SU-DHL-6 (cell line): ENCODE measurements around the gene ARL16.

Experiments
- EZH2phosphoT487 ChIP-seq: fragments of 200-600 bp; sonication (generic), shearing (Covaris generic); conservative IDR thresholded peaks from 2 replicates; pipeline ENCODE4 v1.6.1; 2018; ENCODE audit warnings: mild to moderate bottlenecking, antibody characterized with exemption, low read length, moderate library complexity, mixed read lengths
- TF ChIP-seq, protein P1 (sequence below): fragments of 200-600 bp; sonication (generic); IDR thresholded peaks from one replicate; pipeline ENCODE4 v1.5.1; 2017; ENCODE audit warnings: antibody characterized with exemption, mild to moderate bottlenecking, low read length, moderate library complexity; ENCODE audit not compliant: insufficient read depth, poor library complexity, severe bottlenecking

DNA sequence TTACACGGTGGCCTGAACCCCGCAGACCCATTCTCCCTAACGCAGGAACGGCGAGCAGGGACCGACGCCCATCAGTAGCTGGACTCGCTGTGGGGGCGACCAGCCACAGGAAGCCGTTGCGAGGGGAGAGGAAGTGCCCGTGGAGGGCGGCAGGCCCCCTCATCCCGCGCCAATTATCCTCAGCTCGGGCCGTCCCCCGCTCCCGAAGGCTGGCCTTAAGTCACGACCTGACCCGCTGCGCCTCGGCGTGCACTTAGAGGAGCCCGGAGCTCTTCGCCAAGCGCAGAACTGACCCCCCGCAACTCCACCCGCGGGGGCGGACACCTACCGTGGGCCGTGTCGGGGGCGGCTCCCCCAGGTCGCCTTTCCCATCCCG lies 401 bp downstream of the ARL16 start:
- TF ChIP-seq, protein P1, sequence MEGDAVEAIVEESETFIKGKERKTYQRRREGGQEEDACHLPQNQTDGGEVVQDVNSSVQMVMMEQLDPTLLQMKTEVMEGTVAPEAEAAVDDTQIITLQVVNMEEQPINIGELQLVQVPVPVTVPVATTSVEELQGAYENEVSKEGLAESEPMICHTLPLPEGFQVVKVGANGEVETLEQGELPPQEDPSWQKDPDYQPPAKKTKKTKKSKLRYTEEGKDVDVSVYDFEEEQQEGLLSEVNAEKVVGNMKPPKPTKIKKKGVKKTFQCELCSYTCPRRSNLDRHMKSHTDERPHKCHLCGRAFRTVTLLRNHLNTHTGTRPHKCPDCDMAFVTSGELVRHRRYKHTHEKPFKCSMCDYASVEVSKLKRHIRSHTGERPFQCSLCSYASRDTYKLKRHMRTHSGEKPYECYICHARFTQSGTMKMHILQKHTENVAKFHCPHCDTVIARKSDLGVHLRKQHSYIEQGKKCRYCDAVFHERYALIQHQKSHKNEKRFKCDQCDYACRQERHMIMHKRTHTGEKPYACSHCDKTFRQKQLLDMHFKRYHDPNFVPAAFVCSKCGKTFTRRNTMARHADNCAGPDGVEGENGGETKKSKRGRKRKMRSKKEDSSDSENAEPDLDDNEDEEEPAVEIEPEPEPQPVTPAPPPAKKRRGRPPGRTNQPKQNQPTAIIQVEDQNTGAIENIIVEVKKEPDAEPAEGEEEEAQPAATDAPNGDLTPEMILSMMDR: no peak
- TF ChIP-seq EZH2phosphoT487: no peak
